ENCODE data around the gene RANBP3.
"Not testable (repeated sequence)": the region's sequence is repeated elsewhere in the genome, so short reads cannot be mapped to it uniquely, and the experiment has no call there.

RANBP3 gene

DNA sequence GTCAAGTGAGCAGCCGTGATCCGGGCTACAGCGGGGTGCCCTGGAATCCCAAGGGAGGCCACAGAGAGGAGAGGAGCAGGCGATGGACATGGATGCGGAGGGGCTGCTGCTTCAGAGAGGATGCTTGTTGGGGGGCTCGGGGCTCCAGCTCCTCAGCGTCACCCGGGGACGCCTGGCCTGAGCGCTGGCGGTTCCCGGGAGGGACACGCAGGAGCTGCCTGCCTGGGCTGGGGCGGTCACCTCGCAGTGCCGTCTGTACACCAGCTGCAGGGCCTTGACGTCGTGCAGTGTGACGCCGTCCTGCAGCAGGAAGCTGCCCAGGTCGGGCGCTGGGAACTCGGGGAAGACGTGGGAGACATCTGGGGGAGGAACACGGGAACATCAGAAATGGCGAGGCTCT, 29.9 kb upstream of the RANBP3 start:
- no peak for DNase-seq (ENCODE audit: low read depth in 2 of 3, low spot score in 2 of 3)

DNA sequence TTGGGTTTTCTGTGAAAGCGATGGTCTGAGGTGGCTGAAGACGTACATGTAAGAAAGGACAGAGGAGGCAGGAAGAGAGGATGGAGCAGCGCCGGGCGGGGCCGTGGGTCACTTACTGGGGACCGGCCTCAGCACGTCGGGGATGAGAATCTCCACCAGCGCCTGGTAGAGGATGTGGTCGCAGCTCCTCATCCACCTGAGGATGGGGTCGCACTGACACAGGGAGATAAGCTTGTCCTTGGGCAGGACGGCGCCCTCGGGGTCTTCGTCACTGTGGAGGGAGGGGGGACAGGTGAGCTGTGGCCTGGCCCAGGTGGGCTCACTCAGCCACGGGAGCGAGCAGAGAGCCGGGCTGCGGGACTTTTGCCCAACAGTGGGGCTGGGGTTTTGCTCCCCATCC, 29.0 kb upstream of the RANBP3 start:
- DNase-seq (ENCODE audit: low read depth in 2 of 3, low spot score in 2 of 3) = no peak

DNA sequence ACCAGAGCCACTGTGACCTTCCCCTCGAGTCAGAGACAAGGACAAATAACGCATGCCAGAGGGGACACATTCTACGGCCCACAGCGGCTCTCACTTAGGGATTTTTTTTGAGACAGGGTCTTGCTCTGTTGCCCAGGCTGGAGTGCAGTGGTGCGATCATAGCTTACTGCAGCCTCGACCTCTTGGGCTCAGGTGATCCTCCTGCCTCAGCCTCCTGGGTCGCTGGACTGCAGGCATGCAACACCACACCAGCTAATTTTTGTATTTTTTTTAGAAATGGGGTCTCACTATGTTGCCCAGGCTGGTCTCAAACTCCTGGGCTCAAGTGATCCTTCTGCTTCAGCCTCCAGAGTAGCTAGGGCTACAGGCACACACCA, 28.1 kb upstream of the RANBP3 start:
- not testable (repeated sequence) for DNase-seq (ENCODE audit: low read depth in 2 of 3, low spot score in 2 of 3)

DNA sequence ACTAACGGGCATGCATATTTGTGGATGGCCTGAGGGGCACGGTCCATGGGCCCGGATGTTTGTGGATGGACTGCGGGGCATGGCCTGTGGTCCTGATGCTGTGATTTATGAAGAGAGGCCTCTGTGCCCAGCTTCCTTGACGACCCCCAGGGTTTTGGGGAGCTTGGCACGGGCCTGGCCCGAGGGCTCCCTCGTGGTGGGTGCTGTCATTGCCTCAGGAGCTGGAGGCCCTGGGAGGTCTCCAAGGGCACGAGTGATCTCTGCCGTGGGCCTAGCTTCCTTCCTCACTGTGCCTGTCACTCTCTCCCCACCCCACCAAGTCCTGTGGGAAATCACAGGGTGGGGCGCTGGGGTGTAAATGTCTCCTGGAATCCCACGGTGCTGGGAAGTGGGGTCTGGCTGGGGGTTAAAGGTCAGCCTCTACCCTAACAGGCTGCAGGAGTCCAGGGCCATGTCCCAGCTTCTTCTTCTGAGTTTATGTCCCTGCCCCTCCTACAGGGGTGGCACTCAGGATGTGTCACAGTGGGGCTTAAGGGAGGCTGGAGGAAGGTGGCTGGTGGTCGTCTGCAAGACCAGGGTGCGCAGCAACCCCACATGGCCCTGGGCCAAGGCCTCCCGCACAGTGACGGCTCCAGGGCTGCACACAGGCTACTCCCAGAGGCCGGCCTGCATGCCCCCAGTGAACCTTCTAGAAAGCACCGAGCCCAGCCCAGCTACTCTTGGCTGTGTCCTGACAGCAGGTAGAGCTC, 27.6 kb upstream of the RANBP3 start:
- DNase-seq (ENCODE audit: low read depth in 2 of 3, low spot score in 2 of 3) = no peak

DNA sequence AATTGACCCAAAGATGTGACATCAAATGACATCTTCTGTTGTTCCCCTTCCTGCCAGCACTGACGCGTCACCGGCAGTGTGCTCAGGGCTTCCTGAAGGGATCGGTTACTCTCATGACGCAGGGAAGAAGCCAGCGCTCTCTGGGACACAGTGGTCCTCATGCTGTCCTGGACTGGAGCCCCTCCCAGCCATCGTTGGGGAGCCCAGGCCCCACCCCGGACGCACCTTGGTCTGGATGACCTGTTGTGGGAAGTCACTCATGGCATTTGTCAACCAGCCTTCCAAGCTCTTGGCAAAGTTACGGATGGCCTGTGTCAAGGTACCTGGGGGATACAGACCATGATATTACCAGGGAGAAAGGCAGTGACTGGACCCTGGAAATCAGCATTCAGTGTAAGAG, 26.0 kb upstream of the RANBP3 start:
- DNase-seq (ENCODE audit: low read depth in 2 of 3, low spot score in 2 of 3) = no peak

DNA sequence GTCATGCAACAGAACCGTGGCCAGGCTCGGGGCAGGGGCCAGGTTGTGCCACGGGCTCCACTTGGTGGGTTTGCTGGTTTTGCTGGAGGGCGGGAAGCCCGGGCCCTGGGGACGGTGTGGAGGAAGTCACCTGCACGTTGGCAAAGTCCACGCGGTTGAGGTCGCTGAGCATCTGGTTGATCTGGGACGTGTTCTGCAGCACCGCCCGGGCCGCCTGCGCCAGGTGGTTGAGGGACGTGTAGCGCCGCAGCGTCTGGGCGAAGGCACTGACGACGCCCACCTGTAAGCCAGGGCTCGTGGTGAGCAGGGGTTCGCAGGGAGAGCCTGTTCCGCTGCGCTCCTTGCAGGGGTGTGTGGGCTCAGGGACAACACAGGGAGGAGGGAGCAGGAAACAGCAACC, 24.7 kb upstream of the RANBP3 start:
- DNase-seq (ENCODE audit: low read depth in 2 of 3, low spot score in 2 of 3) = no peak

DNA sequence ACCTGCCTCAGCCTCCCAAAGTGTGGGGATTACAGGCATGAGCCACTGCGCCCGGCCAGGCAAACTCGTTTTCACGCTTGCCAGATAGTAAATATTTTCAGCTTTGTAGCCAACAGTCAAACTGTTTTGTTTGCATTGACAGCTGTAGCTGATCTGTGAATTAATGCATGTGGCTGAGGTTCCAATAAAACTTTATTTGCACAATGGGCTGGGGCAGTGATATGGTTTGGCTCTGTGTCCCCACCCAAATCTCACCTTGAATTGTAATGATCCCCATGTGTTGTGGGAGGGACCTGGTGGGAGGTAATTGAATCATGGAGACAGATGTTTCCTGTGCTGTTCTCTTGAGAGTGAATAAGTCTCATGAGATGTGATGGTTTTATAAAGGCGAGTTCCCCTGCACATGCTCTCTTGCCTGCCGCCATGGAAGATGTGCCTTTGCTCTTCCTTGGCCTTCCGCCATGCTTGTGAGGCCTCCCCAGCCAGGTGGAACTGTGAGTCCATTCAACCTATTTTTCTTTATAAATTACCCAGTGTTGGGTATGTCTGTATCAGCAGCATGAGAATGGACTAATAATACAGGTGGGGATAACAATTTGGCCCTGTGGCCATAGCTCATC, 22.4 kb upstream of the RANBP3 start:
- DNase-seq (ENCODE audit: low read depth in 2 of 3, low spot score in 2 of 3) = no peak

DNA sequence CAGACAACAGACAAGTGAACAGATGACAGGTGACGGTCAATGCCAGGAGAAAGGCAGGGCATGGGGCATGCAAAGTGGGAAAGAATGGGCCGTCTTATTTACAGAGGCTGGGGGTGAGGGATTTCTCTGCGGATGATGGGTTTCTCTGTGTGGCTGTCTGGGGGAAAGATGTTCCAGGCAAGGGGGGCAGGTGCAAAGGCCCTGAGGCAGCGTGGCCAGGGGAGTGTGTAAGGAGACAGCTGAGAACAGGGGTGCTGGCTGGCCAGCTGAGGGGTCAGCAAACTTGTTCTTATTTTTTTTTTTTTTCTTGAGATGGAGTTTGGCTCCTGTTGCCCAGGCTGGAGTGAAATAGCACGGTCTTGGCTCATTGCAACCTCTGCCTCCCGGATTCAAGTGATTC, 21.8 kb upstream of the RANBP3 start:
- DNase-seq (ENCODE audit: low read depth in 2 of 3, low spot score in 2 of 3) = no peak

DNA sequence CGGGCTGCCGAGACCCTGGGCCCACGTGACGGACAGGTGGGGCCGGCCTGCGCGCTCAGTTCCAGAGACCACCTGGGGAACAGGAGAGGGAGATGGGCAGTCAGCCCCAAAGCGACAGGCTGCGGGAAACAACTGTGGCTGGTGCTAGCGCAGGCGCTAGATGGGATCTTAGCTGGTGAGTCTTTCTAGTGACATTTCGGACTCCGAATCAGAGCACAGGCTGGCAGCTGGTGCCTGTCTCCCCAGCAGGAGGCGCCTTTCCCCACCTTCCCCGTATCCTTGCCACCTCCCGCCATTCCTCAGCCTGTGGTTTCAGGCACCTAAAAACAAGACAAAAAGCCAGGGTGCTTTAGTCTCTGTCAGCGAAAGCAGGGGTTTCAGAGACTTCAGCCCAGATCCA, 19.4 kb upstream of the RANBP3 start:
- no peak for DNase-seq (ENCODE audit: low read depth in 2 of 3, low spot score in 2 of 3)

DNA sequence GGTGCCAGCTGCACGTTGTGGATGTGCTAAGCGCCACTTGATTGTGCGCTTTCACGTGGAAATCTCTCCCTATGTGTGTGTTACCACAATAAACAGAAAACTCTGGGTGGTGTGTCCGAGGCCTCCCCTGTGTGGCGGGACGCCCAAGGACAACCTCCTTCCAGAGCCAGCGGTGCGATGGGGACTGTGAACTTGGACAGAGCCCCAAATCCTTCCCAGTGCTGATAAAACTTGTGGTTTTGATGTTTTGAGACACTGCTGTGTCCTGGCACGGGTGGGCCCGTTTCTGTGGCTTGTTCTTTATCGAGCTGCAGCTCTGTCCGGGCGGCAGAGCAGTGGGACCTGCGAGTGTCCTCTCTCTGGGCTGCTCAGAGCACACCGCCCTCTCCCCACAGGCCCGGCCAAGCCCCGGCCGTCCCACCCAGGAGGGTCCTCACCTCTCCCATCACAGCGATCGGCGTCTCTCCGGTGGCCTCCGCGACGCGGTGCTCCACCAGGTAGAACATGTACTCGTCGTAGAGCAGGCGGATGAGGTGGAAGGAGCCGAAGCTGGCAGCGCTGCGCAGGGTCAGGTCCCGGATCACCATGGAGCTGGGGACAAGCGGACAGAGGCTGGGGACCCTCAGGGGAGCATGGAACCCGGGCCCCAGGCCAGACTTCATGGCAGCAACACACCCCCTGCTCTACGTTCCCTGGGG, 18.8 kb upstream of the RANBP3 start:
- DNase-seq (ENCODE audit: low read depth in 2 of 3, low spot score in 2 of 3) = no peak

DNA sequence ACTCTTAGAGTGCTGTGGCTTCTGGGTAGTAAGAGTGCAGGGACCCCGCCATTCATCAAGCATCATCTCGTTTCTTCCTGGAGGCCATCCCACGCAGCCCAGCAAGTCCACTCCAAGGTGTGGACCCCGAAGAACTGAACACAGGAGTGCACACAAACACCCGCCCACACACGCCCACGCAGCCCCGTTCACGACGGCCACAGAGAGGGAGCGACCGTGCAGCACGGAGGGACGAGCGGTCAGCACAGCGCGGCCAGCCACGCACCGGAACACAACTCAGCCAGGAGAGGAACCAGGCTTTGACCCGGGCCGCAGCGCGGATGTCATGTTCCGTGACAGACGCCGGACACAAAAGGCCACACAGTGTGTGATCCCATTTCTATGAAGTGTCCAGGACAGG, 18.2 kb upstream of the RANBP3 start:
- no peak for DNase-seq (ENCODE audit: low read depth in 2 of 3, low spot score in 2 of 3)

DNA sequence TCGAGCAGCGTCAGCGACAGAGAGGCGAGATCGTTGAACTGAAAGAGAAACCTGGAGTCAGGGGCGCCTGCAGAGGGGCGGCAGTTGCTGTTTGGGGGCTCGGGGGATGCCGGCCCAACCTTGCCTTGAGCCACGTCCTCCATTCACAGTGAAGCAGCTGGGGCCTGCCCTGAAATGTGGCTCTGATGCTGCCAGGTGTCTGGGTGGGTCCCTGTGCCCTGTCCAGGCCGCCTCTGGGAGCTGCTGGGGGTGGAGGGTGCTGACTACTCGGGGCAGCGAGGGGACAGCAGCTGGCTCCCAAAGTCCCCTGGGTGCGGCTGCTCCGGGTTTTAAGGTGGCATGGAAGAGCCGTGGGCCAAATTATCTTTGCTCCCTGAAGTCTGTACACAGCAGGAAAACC, 17.7 kb upstream of the RANBP3 start:
- no peak for DNase-seq (ENCODE audit: low read depth in 2 of 3, low spot score in 2 of 3)

DNA sequence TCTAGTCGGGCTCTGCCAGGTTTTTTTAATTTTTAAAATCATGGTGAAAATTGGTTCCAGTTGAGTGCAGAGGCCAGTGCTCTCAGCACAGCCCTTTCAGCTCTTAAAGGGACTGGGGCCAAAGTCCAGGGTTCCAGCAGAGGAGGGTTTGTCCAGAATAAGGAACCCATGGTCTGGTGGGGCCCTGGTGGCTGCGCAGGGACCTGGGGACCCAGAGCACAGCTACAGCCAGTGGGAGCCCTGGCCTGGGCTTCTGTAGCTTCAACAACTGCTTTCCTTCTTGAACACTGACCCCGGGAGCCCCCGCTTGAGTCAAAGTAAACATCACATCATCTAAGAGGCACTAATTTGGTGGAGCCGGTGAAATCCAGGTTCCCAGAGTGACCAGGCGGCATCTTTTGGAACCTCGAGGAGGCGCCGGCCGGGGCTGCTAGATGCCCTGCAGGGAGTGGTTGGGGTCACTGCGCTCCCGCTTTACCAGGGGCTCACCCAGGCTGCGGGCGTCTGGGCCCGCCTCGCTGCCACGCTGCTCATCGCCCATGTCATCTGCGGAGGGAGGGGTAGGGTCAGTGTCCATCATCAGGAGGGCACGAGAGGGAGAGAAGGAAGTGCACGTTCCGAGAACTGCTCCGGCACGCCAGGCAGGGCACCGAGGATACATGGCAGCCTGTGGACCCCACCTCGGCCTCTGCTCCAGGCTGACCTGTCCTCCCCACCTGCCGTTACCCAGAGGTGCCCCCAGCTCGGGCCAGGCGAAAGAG, 16.6 kb upstream of the RANBP3 start:
- DNase-seq (ENCODE audit: low read depth in 2 of 3, low spot score in 2 of 3) = no peak

DNA sequence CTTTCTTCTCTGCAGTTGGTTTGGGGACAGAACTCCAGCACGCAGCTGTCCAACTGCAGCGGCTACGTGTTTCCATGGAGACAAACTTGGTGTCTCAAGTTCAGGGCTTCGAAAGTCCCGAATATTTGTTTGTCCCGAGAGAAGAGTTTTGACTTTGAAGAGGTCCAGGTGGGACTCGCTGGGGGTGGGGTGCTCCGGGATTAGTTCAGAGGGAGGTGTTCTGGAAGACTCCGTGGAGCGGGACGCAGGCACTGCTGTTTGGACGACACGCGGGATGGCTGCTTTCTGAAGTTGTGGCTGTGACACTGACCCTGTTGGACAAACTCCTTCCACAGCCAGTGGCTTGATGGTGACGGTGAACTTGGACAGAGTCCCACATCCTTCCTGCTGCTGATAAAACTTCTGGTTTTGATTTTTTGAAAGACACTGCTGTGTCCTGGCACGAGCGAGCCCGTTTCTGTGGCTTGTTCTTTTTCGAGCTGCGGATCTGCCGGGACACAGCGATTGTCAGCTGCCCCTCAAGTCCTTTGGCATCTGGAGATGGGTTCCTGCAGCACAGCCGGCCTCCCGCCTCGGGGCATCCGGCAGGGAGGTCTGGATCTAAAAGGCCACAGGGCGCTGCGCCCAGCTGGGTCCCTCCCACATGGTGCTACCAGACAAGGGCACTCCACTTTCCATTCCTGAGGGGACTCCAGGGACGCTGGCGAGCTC, 15.9 kb upstream of the RANBP3 start:
- DNase-seq (ENCODE audit: low read depth in 2 of 3, low spot score in 2 of 3) = no peak

DNA sequence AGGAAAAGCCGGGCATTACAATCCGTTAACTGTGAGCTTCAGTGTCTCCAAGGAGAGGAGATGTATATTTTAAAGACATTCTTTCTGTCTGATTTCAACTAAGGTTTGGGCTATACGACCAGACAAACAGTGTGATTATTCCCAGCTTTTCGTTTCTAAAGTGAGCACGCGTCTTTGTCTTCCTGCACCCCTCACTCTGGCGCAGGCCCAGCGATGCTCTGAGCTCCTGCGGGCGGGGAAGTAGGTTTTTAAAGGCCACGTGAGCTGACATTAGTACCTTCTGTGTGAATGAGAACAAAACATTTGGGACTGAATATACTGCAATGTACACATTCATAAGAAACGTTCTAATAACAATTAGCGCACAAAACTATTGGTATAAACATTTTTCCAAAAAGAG, 15.3 kb upstream of the RANBP3 start:
- no peak for DNase-seq (ENCODE audit: low read depth in 2 of 3, low spot score in 2 of 3)

DNA sequence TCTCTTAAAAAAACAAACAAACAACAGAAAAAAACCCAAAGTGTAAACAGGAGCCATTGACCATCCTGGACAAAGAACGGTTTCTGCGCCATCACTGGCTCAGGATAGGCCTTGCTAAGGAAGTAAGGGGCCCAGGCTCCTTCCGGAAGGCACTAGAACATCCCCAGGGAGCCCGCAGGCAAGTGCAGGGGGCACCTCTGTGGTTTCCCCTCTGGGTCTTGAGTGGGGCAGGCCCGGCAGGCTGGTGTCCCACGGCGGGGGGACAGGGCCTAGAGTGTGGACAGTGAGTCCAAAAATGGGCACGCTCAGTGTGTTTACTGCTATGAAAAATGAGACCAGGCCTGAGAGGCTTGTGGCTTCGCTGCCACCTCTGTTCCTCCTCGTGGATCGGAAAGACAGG, 14.8 kb upstream of the RANBP3 start:
- no peak for DNase-seq (ENCODE audit: low read depth in 2 of 3, low spot score in 2 of 3)

DNA sequence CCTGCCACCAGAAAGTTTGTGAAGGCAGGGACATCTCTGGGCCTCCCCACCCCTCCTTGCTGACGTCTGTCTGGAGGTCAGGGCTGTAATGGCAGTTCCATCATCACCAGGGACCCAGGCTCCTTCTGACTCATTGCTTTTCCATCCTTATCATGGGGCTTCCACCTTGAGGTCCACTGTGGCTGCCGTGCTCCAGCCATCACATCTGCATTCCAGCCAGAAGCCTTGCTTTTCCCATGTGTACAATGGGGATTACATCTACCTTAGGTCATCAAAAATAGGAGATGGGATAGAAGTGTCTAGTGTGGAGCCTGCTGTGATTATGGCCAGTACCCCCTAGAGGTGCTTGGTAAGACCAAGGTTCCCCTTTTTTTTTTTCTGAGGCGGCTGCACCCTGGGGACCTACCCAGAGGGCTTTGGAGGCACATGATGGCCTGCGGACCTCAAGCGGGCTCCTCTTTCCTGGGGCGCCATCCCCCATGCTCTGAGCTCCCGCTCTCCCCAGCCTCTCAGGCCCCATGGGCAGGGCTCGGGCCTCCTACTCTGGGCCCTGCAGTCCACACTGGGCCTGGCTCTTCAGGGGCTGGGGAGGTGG, 13.4 kb upstream of the RANBP3 start:
- no peak for DNase-seq (ENCODE audit: low read depth in 2 of 3, low spot score in 2 of 3)

DNA sequence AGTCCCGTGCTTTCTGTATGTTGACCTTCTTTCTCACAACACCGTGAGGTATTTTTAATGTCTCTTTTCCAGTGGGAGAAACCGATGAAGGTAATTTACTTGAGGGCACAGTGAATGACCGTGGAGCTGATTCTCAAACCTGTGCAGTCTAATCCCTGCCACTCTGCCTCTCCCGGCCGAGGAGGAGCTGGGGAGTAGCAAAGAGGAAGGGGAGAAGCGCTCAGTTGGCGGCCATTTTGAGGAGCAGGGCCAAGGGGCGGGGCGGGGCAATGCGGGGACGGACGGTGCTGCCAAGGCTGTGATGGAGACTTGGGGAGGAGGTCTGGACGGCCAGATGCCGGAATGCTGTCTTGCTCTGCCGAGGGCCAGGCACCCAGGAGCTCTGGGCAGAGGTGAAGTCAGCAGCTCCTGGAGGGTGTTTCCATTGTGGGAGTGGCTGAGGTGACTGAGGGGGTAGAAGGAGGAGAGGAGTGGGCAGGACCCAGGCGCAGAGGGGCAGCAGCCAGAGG, 12.4 kb upstream of the RANBP3 start:
- no peak for DNase-seq (ENCODE audit: low read depth in 2 of 3, low spot score in 2 of 3)

DNA sequence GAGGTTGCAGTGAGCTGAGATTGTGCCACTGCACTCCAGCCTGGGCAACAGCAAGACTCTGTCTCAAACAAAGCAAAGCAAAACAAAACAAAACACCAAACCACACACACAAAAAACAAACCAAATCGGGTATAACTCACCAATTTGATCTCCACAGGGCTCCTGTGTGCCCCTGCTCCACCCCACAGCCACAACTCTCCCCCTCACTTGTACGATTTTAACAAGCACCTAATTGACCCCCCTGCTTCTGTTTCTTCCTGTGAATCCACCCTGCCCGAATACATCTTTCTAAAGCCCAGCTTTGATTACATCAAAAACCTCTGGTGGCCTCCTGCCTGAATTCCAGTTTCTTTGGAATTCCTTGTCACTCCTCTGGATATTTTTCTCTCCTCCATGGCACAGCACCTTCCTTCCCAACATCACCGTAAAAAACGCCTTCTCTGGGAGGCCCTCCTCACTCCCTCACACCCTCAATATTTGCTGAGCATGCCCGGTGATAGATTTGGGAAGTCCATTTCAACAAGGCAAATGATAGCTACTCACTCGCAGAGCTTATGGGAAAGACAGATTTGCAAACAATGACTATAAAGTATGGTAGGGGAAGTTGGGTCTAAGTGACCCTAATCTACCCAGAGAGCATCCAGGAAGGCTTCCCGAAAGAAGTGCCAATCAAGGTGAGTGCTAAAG, 11.6 kb upstream of the RANBP3 start:
- no peak for DNase-seq (ENCODE audit: low read depth in 2 of 3, low spot score in 2 of 3)

Data from activated CD8-positive, alpha-beta memory T cell treated with anti-CD3 and anti-CD28 coated beads for 48 hours (primary cell).